ENCODE measurements around the gene SCO2. TPM values are rescaled to one million over a fixed set of nuclear protein-coding genes. Genes with fewer than 3 reads are reported as not detected.

The SCO2 gene
- 1 to 10 TPM in 3 of 4 donors, not detected in 1; 1.2 to 6.3 (median 4.5) TPM for total RNA-seq

- no peaks in the 10 kb centered on the region for H3K9me3 ChIP-seq
- H3K4me3 ChIP-seq, result peak within 1 kb of the TSS; percentile 74 to 82 (median 78)
- H3K36me3 ChIP-seq, result peaks cover 0 to 37% (median 0%) of the 10 kb centered on the region in 3 donors
- peak; percentile 96 to 99 (median 98) for DNase-seq
- TF ChIP-seq CTCF (IDR thresholded peaks at IDR 0.05) (peak in 5 of 6 experiments; percentile 17 to 66 (median 56)), POLR2A (IDR thresholded peaks at IDR 0.05) (peak; percentile 89 to 91)
- no peaks in the 10 kb centered on the region for H3K27me3 ChIP-seq
- H3K4me1 ChIP-seq, result peaks cover 6 to 59% (median 22%) of the 10 kb centered on the region in 4 donors
- peak within 1 kb of the TSS; percentile 93 to 100 (median 97) for H3K27ac ChIP-seq
Measured at GRCh38 chr22:50525104-50525857, at the start of gene SCO2. Gene SCO2, minus strand, starts transcription at chr22:50525598. Its CDS starts 1,187 bp downstream, at chr22:50524411.

DNA sequence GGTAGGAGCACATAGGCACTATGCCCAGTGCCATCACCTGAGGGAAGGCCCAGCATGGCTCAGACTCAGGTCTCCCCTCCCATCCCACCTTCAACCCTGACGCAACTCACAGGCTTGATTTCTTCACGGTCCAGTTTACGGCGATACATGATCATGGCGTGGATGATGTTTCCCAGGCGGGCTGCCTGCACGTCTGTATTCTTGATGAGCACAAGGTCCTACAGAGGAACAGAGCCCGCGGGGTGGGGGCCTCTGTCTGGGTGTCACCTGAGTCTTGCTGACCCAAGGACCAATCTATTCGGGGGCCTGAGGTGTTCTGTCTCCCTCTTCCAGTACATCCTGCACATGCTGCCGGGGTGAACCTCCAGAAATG, 49.0 kb upstream of the SCO2 start:
- Histone ChIP-seq H3K4me3 (no peak overlapping the region), H3K27ac (no peak overlapping the region), H3K4me1 (peaks cover 0 to 14% (median 0%) of the 10 kb centered on the region in 4 donors), H3K27me3 (no peaks in the 10 kb centered on the region), H3K9me3 (no peaks in the 10 kb centered on the region), H3K36me3 (peaks cover 0 to 27% (median 0%) of the 10 kb centered on the region in 3 donors)
- TF ChIP-seq POLR2A (IDR thresholded peaks at IDR 0.05) (no peak), CTCF (IDR thresholded peaks at IDR 0.05) (no peak)
- no peak for DNase-seq

DNA sequence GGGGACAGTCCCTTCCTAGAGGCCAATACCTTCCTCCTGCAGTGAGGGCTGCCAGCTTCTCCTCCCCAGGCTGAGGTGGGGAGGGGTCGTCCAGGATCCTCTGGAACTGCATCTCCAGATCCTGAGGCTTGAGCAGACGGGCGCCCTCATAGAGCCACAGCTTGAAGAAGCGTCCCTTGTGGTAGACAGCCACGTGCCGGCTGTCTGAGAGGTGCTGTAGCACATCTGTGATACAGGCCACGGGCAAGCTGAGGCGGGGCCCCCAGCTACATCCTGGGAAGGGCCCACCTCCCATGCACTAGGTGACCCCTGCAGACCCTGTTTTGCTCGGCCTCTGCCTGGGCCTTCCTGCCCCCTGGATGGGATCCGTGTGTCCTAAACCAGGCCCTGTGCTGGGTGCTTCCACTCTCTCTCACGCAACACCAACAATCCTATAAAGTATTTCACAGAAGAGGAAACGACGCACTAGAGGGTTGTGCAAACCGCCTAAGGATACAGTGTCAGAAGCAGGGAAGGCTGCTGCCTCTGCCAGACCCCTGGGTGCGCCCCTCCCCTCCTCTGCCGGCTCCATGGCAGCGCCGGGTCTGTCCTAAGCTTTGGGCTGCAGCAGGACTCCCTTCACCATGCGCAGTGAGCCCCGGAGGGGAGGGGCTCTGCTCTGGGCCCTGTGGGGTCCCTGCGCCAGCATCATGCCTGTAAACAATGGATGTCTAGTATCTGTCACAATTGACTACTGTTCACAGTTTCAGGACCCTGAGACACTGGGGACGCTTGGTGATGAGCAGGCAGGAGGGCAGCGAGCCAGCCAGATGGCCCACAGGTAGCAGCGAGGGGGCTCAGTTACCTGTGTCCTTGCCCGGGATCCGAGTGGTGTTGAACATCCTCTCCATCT, 48.3 kb upstream of the SCO2 start:
- Histone ChIP-seq H3K27me3 (no peaks in the 10 kb centered on the region), H3K27ac (no peak overlapping the region), H3K4me3 (no peak overlapping the region), H3K9me3 (no peaks in the 10 kb centered on the region), H3K36me3 (peaks cover 0 to 27% (median 0%) of the 10 kb centered on the region in 3 donors), H3K4me1 (peaks cover 0 to 8% (median 0%) of the 10 kb centered on the region in 4 donors)
- TF ChIP-seq CTCF (IDR thresholded peaks at IDR 0.05) (no peak), POLR2A (IDR thresholded peaks at IDR 0.05) (no peak)
- peak in 1 of 3 donors; percentile 39 for DNase-seq

DNA sequence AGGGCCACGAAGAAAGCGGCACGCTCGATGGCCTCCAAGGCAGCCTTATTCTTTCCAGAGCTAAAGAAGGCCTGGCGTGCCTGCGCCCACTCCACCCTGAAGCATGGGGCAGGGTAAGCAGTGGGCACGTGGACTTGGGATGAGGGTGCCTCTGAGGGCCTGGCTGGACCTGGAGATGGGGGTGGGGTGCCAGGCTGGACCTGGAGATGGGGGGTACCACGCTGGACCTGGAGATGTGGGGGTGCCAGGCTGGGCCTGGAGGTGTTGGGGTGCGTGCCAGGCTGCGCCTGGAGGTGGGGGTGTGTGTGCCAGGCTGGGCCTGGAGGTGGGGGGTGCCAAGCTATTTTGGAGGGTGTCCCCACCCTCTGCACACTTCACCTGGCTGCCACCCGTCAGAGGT, 47.6 kb upstream of the SCO2 start:
- TF ChIP-seq POLR2A (IDR thresholded peaks at IDR 0.05) (no peak), CTCF (IDR thresholded peaks at IDR 0.05) (no peak)
- Histone ChIP-seq H3K27ac (no peak overlapping the region), H3K27me3 (no peaks in the 10 kb centered on the region), H3K36me3 (peaks cover 0 to 27% (median 0%) of the 10 kb centered on the region in 3 donors), H3K4me1 (peaks cover 0 to under 1% (median 0%) of the 10 kb centered on the region in 4 donors), H3K4me3 (no peak overlapping the region), H3K9me3 (no peaks in the 10 kb centered on the region)
- no peak for DNase-seq

DNA sequence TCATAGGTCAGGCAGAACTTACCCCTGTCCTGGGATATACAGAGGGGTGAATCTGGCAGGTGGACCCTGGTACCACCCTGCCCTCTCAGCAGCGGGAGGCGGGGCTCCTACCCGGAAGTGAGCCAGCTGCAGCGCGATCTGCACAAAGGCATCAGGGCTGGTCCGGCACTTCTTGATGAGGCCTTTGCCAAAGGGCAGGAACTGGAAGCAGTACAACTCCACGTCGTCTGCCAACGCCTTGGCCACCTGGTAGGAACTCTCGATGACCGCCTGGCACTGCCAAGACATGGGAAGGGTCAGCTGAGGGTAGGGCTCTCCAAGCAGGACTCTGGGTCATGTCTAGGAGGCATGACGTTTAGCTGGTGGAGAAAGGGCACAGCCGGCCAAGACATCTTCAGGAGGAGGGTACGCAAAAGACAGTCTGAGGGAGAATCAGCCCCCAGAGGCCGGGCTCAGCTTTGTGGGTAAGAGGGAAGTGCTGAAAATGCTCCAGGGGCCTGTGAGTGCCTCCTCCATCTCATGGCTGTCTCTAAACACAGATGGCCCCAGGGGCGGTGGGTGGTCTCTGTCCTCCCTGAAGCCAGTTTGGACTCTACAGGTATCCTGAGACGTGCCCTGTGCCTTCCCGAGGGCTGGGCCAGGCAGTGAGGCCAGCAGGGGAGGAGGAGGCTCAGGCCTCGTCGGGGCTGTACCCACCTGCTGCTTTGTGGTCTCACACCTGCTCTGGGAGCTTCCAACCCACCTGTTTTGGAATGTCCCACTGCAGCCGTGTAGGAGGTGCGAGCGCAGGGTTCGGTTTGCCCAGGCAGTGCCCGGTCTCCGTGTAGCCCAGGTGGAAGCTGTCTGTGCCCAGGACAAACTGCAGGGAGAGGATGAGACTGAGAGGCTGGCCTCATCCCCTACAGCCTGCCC, 46.1 kb upstream of the SCO2 start:
- Histone ChIP-seq H3K27me3 (no peaks in the 10 kb centered on the region), H3K4me3 (no peak overlapping the region), H3K9me3 (no peaks in the 10 kb centered on the region), H3K4me1 (no peaks in the 10 kb centered on the region), H3K27ac (no peak overlapping the region), H3K36me3 (peaks cover 0 to 31% (median 0%) of the 10 kb centered on the region in 3 donors)
- DNase-seq, result no peak
- no peak for TF ChIP-seq POLR2A (IDR thresholded peaks at IDR 0.05)
- TF ChIP-seq CTCF (IDR thresholded peaks at IDR 0.05), result no peak

Measured in Peyer's patch (tissue), 4 donors.